GM12878 (cell line): ENCODE measurements around the gene ISG20. TPM values are rescaled to one million over a fixed set of nuclear protein-coding genes. Genes with fewer than 3 reads are reported as not detected.

ENCODE experiments used
- ATAC-seq: fragments of 200-7000 bp; cut with Tn5 transposase; 3 replicates; pipeline ENCODE4 v1.9.1; 2020; ENCODE audit warnings: mild to moderate bottlenecking, moderate library complexity
- BruUV-seq: library from RNA; stranded (reverse); fragments of 400-500 nt; replicated peaks from 2 replicates; lab custom pipeline; 2021; lab: Mats Ljungman, UMichigan
- CTCF ChIA-PET: fragments of 300-600 bp; sonication (Branson Sonifier 250); formaldehyde crosslinking; extraction: SDS; loops from one replicate; lab custom pipeline; 2021; ENCODE audit warnings: inconsistent platforms; lab: Yijun Ruan, JAX
- POLR2A ChIA-PET: fragments of 350-600 bp; formaldehyde crosslinking; extraction: SDS; loops from one replicate; lab custom pipeline; 2021; ENCODE audit warnings: inconsistent platforms; lab: Charles Lee
- RAD21 ChIA-PET: fragments of 300-600 bp; sonication (Branson Sonifier 250); formaldehyde crosslinking; loops from one replicate; lab custom pipeline; 2023; ENCODE audit warnings: antibody characterized with exemption; ENCODE audit not compliant: unreplicated experiment; lab: Charles Lee
- SMC1A ChIA-PET: fragments of 300-600 bp; sonication (Branson Sonifier 250); formaldehyde crosslinking; loops from one replicate; lab custom pipeline; 2023; ENCODE audit not compliant: unreplicated experiment, uncharacterized antibody; lab: Charles Lee
- DNase-seq: peaks from one replicate; pipeline ENCODE4 v3.0.0-alpha.2; 2011; ENCODE audit warnings: low read depth, low spot score
- FAIRE-seq: peaks from 3 replicates; lab custom pipeline; 2011; peaks lifted over from hg19 to GRCh38; lab: Jason Lieb, UNC
- H2AFZ ChIP-seq: 2 replicates; pipeline ENCODE4 v1.6.0; 2011; ENCODE audit warnings: low read depth, low read length, control low read depth; ENCODE audit not compliant: control insufficient read depth
- H3K27ac ChIP-seq: 2 replicates; pipeline ENCODE4 v1.5.1; 2011; ENCODE audit warnings: control low read depth; ENCODE audit not compliant: control insufficient read depth, insufficient read depth
- H3K27me3 ChIP-seq, 2 experiments: replicated peaks in 1 of 2; 2 replicates each; pipeline versions ENCODE4 v1.6.0 to v1.6.1; 2011; ENCODE audit warnings: low read length in 1 of 2; ENCODE audit not compliant: control insufficient read depth in 2 of 2, insufficient read depth in 2 of 2
- H3K36me3 ChIP-seq, 2 experiments: 2 replicates each; pipeline ENCODE4 v1.5.1; 2011; ENCODE audit warnings: low read length in 1 of 2; ENCODE audit not compliant: control insufficient read depth in 2 of 2, insufficient read depth in 2 of 2
- H3K4me1 ChIP-seq: 2 replicates; pipeline ENCODE4 v1.6.1; 2011; ENCODE audit warnings: mild to moderate bottlenecking, low read length, moderate library complexity, mixed read lengths; ENCODE audit not compliant: control insufficient read depth, insufficient read depth
- H3K4me2 ChIP-seq: 2 replicates; pipeline ENCODE4 v1.6.0; 2011; ENCODE audit warnings: control low read depth; ENCODE audit not compliant: control insufficient read depth, insufficient read depth
- H3K4me3 ChIP-seq: fragments of 200-600 bp; sonication (generic); 2 replicates; pipeline ENCODE4 v1.5.1; 2016
- H3K79me2 ChIP-seq: 2 replicates; pipeline ENCODE4 v1.6.0; 2011; ENCODE audit warnings: low read length; ENCODE audit not compliant: control insufficient read depth, insufficient read depth
- H3K9ac ChIP-seq: 2 replicates; pipeline ENCODE4 v1.8.0; 2011; ENCODE audit warnings: low read length, control low read depth, mixed read lengths; ENCODE audit not compliant: control insufficient read depth, insufficient read depth
- H3K9me3 ChIP-seq: replicated peaks from 3 replicates; pipeline ENCODE4 v1.5.1; 2011; ENCODE audit warnings: mild to moderate bottlenecking, low read length; ENCODE audit not compliant: control insufficient read depth, insufficient read depth
- H4K20me1 ChIP-seq: 2 replicates; pipeline ENCODE4 v1.6.0; 2011; ENCODE audit not compliant: control insufficient read depth, insufficient read depth
- ASH2L ChIP-seq: fragments of 300-600, 200-600 bp; sonication (generic); IDR thresholded peaks from 2 replicates; pipeline ENCODE4 v1.6.1; 2017; ENCODE audit warnings: low read depth, mild to moderate bottlenecking, borderline replicate concordance
- BHLHE40 ChIP-seq, 2 experiments: fragments of 450-650 bp in 1 of 2; IDR thresholded peaks; 2 replicates each; pipeline ENCODE4 v1.6.1; 2011 to 2017; ENCODE audit warnings: low read depth in 2 of 2, borderline replicate concordance in 1 of 2, improper control_type of control experiment in 1 of 2, low read length in 1 of 2, mild to moderate bottlenecking in 1 of 2
- CTCF ChIP-seq, 3 experiments: IDR thresholded peaks in 2 of 3; conservative IDR thresholded peaks in 1 of 3; 2 replicates each; pipeline ENCODE4 v1.5.1; 2011; ENCODE audit warnings: low read depth in 3 of 3, low read length in 3 of 3, mild to moderate bottlenecking in 3 of 3, control low read depth in 2 of 3, moderate library complexity in 2 of 3, inconsistent platforms in 1 of 3, mixed read lengths in 1 of 3; ENCODE audit not compliant: control insufficient read depth in 2 of 3, insufficient read depth in 1 of 3; ENCODE audit errors: extremely low read depth in 1 of 3
- SMAD1 ChIP-seq: fragments of 450-650 bp; IDR thresholded peaks from 2 replicates; pipeline ENCODE4 v1.6.1; 2018; ENCODE audit warnings: mild to moderate bottlenecking, low read depth; ENCODE audit not compliant: partially characterized antibody
- SMC3 ChIP-seq: IDR thresholded peaks from 2 replicates; pipeline ENCODE4 v1.6.1; 2011; ENCODE audit warnings: low read length, improper control_type of control experiment, borderline replicate concordance
- SP1 ChIP-seq: IDR thresholded peaks from one replicate; pipeline ENCODE4 v1.6.1; 2011; ENCODE audit warnings: low read depth, low read length
- SREBF1 ChIP-seq: IDR thresholded peaks from 2 replicates; pipeline ENCODE4 v1.6.1; 2012; ENCODE audit warnings: mild to moderate bottlenecking, low read length
- SREBF2 ChIP-seq: IDR thresholded peaks from 2 replicates; pipeline ENCODE4 v1.6.1; 2012; ENCODE audit warnings: mild to moderate bottlenecking, low read length
- YBX1 ChIP-seq: fragments of 450-650 bp; IDR thresholded peaks from 2 replicates; pipeline ENCODE4 v1.6.1; 2016; ENCODE audit warnings: antibody characterized with exemption
- WGBS: methylation state at CpG from one replicate; pipeline ENCODE4 v1.1.6; 2016; ENCODE audit warnings: low lambda C conversion rate; ENCODE audit not compliant: insufficient replicate concordance, insufficient coverage; ENCODE audit errors: missing lambda C conversion rate; 5-methylcytosine and 5-hydroxymethylcytosine counted together
- in situ Hi-C: fragments of 300-500 bp; cut with MboI; formaldehyde crosslinking; loops from 9 replicates; pipeline ENCODE4 v1.14.3; 2018; ENCODE audit warnings: mixed read lengths
- intact Hi-C: fragments of 100-400 bp; cut with micrococcal nuclease; formaldehyde crosslinking; loops from one replicate; pipeline ENCODE4 v1.14.2; 2022; ENCODE audit not compliant: unreplicated experiment
- polyA plus RNA-seq, 11 experiments: library from polyadenylated mRNA; depleted of rRNA in 4 of 11; unstranded in 6 of 11; stranded (reverse) in 5 of 11; fragments of >200 nt; fragmentation: Nextera tagmentation in 4 of 11; fragmentation: Illumina TruSeq in 1 of 11; extraction: Ambion mirVana in 4 of 11; extraction: Trizol in 1 of 11; gene quantifications; 1 replicate in 1 of 11; 2 replicates in 10 of 11; pipeline versions ENCODE4 v1.2.1 to v1.2.3, GENCODE V29; 2011 to 2016; ENCODE audit warnings: inconsistent platforms in 2 of 11, missing spikeins in 2 of 11, low read depth in 1 of 11
- total RNA-seq, 4 experiments: library from RNA; depleted of rRNA in 3 of 4; stranded (reverse); fragments of >200 nt in 3 of 4; fragmentation: Illumina TruSeq in 1 of 4; extraction: Trizol in 1 of 4; gene quantifications; 2 replicates each; pipeline versions ENCODE4 v1.2.1 to v1.2.3, GENCODE V29; 2013 to 2021

ISG20 gene
- total and polyA plus RNA-seq, 10 of the 15 experiments (the other 5 are each of a cell fraction or from before 2014, with no cell fraction given): 23.4 to 210 (median 85.9) TPM

GRCh38 chr15:88678755-88679154 is 39.9 kb downstream of the ISG20 start:
- H2AFZ ChIP-seq: no peak overlapping the region
- RAD21 ChIA-PET: no interaction called here
- H3K4me1 ChIP-seq: peaks cover 6% of the 10 kb centered on the region
- DNase-seq: no peak
- no TSS peak for BruUV-seq
- H3K79me2 ChIP-seq: no peaks in the 10 kb centered on the region
- no peaks in the 10 kb centered on the region; a peak in 1 of 4 replicates for H3K27me3 ChIP-seq
- no peak overlapping the region for H3K27ac ChIP-seq
- no peak overlapping the region for H3K9ac ChIP-seq
- H3K4me2 ChIP-seq: no peak overlapping the region
- no peak overlapping the region for H3K4me3 ChIP-seq
- no peaks in the 10 kb centered on the region for H4K20me1 ChIP-seq
- CTCF ChIA-PET: no interaction called here
- ATAC-seq: no peak
- TF ChIP-seq SP1: no peak
- TF ChIP-seq ASH2L: no peak
- TF ChIP-seq BHLHE40 (IDR thresholded peaks at IDR 0.05; ENCODE audit: borderline replicate concordance in 1 of 2, low read depth in 2 of 2, low read length in 1 of 2): no peak
- no peak for TF ChIP-seq SREBF2
- TF ChIP-seq YBX1: no peak
- no peak for TF ChIP-seq CTCF (IDR thresholded peaks at IDR 0.05 in 2 of 3, conservative IDR thresholded peaks at IDR 0.05 in 1 of 3; ENCODE audit: control insufficient read depth in 2 of 3, extremely low read depth in 1 of 3, insufficient read depth in 1 of 3, low read depth in 3 of 3, low read length in 3 of 3)
- no peak for TF ChIP-seq SMAD1
- no peak for TF ChIP-seq SREBF1
- no peak for TF ChIP-seq SMC3
- SMC1A ChIA-PET: no interaction called here
- intact Hi-C loops (no loop called here), in situ Hi-C loops (no loop called here)
- H3K9me3 ChIP-seq: no peaks in the 10 kb centered on the region
- no peaks in the 10 kb centered on the region for H3K36me3 ChIP-seq
- POLR2A ChIA-PET: no interaction called here
- 76% methylated on average over 6 of the region's 6 CpGs for WGBS
- no peak for FAIRE-seq
